SHP77 treated with DMSO at 0.1 percent for 48 hours (cell line): ENCODE measurements around the gene CFAP61.
"Not testable (repeated sequence)": the region's sequence is repeated elsewhere in the genome, so short reads cannot be mapped to it uniquely, and the experiment has no call there.

ENCODE experiments used
- DNase-seq: peaks from one replicate; lab custom pipeline; 2025; lab: John Stamatoyannopoulos, UW

CFAP61 gene

DNA sequence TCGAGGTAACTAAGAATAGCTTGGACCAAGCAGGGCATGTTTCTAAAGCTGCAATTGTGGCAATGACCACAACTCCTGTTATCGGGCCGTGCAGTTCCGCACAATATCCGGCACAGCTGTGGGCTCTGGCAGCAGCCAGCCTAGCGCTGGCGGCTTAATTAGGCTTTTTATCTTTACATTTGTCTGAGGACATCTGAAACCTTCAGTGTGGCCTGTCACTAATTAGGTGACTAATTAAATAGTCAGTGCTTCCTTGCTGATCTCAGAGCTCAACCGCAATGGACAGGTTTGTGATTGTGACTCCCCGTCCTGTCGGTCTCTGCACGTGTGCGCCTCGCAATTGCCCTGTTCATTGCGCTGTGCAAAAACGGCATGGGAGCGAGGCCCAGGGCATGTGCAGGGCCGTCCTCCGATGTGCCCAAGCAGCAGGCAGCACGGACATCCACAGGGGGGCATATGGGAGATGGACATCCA, 180.7 kb downstream of the CFAP61 start:
- no peak for DNase-seq

DNA sequence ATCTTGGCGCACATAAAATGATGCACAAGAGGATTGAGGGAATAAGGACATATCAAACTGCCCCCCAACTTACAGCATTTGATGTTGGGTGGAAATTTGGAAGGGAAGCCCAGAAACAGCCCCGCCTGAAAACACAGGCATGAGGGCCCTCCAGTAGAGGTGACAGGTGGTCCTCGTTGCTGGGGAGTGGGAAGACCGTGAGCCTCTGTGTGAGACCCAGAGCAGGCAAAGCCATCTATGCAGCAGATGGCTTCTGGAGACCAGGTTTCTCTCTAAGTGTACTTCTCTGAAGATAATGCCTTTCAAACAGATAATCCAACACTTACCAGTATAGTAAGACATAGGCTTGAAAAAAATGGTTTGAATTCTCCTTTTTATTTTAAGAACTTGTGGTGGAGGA, 183.3 kb downstream of the CFAP61 start:
- peak; percentile 57 for DNase-seq

DNA sequence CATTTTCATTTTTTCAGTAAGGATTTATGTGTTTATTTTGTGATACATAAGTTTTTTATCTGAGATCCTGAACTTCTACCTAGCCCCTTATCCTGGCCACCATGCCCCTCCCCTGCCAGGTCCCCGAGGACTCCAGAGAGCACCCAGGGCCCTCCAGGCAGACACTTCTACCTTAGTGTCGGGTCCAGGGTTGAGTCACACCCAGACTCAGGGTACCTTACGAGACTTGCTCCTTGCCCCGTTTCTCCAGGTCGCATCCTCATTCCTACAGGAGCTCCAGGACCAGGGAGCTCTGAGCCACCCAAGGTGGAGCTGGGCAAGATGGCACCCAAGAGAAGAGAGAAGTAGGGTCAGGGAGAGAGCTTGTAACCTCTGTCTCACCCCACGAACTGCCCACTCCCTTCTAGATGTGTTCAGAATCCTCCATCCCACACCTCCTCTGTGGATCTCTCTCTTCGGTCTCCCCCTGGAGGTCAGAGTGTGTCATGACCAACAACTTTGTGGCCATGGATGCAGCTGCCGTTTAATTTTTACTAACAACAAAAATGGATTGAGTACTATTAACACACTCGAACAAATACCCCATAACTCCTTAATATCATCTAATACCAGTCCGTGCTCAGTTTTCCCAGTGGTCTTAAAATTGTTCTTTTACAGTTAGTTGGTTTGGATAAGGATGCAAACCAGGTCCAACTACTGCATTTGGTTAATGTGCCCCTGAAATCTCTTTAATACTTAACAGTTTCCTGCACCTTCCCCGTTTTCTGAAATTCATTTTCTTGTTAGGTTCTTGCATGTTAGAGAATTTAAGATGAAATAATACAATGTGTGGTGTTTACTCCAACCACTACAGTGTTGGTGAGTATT, 185.0 kb downstream of the CFAP61 start:
- no peak for DNase-seq

DNA sequence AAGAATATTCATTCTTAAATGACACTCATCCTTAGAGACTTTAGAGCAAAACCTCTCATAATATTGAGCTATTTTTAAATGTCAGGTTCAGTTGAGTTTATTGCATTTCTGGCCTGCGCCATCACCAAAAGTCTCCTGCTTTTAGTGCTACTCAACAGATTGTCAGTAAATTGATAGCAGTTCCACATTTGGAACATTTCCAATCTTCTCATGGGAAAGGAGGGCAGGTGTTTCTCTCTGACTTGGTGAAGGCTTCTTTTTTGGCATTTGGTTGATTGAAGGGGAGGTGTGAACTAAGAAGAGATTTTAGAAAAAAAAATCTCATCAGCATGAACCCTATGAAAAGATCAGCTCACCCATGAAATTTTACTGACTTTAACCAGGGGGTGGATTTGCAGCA, 189.6 kb downstream of the CFAP61 start:
- DNase-seq: peak; percentile 37

DNA sequence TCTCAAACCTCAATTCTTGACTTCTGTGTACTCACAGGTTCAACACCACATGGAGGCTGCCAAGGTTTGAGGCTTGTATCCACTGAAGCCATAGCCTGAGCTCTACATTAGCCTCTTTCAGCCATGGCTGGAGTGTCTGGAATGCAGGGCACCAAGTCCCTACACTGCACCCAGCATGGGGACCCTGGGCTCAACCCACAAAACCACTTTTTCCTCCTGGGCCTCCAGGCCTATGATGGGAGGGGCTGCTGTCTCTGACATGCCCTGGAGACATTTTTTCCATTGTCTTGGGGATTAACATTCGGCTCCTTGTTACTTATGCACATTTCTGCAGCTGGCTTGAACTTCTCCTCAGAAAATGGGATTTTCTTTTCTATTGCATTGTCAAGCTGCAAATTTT, 192.1 kb downstream of the CFAP61 start:
- DNase-seq: not testable (repeated sequence)

DNA sequence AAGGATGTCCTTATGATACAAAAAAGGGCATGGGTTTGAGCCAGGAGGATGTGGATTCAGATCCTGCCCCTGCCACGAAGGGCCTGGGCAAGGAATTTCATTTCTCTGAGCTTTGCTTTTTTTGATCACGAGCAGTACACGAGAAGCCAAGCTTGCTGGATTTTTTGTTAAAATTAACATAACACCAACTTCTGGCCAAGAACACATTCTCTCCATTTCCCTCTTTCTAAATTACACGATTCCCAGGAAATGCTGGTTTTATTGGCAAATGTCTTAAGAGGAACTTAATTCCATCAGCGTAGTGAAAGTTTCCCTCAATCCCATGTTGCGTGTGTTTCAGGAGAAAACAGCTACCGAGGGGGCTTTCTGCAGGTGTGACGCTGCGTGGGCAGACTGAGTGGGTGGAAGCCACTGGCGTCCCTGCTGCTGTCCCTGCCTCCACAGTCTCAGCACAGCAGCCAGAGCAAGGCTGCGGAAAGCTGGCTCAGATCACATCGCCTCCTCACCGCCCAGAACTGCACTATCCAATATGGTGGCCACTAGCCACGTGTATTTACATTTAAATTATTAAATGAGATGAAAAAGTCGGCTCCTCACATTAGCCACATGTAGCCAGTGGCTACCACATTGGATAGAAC, 194.8 kb downstream of the CFAP61 start:
- no peak for DNase-seq

DNA sequence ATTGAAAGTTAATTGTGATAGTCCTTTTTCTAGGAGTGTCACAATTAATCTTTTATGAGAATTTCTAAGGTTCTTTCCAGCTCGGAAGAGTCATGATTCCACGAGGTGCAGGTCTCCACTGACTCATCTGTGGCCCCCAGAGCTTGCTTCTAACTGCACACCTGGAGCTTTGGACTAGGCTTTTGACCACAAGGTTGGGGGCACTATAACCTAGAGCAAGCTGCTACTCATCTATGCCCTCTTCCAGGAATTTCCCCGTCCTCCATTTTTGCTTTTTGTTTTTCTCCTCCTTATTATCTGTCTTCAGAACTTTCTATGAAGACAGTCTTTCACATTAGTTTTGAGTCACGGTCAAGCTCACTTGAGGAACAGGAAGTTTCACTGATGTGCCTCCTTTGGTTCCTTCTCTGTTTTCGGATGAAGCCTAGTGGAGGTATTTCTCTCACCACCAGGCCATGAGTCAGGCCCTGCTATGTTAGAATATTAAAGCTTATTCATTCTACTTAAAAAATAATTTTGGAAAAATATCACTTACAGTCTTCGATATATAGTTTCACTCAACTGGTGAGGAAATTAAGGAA, 196.4 kb downstream of the CFAP61 start:
- DNase-seq: no peak

DNA sequence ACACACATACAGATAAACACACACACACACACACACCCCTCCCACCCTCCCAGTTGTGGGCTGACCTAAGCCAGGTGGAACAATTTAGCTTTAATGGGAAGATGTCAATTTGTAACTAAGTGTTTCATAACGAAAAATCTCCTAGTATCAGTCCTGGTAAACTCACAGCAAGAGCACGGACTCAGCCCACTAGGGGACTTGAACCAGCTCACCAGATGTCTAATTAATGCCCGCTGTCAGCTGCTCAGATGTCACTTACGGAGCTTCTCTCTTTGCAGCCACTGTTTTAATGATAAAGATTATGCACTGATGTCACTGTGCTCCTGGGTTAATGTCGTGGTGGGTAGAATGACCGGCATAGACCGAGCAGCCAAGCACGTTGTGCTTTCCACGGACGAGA, 199.0 kb downstream of the CFAP61 start:
- no peak for DNase-seq

DNA sequence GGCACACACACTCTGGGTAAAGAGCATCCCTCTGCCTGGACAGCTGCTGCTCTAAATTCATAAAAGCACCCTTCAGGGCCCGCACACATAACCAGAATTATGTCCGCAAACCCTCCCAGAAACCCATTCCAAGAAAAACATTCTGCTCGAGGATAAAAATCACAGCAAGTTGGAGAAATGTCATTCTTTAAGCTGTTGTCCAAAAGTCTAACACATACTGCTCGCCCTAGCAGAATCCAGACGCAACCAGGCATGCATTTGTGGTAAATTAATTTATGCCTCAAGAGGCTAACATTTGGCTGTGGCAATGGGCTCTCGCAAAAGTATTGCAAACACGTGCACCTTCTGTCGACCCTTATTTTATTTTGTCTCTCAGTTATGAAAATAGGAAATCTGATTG, 199.5 kb downstream of the CFAP61 start:
- DNase-seq: no peak

DNA sequence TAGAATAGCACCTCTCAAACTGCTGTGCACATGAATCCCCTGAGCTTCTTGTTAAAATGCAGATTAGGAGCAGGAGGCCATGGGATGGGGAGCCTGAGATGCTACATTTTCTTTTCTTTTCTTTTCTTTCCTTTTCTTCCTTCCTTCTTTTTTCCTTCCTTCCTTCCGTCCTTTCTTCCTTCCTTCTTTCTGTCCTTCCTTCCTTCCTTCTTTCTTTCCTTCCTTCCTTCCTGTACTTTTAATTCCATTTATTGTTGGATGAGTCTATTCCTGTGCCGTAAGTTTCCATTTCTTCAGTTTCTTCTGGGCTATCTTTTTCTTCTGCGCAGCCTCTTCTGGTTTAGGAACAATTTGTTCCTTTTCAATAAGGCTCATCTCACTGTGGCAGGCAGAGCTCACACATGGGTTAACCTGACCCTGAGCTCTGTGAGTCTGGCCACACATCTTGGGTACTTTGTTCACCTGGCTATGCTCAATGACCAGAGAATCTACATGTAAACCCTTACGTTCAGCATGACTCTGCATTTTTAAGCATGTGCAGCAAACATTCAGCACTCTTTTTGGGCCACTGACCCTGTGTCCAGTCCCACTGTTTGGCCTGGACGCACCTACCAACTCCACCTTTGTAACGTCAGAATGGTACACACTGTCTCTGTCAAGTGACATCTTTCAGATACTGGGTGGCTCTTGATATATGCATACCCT, 200.9 kb downstream of the CFAP61 start:
- no peak for DNase-seq

DNA sequence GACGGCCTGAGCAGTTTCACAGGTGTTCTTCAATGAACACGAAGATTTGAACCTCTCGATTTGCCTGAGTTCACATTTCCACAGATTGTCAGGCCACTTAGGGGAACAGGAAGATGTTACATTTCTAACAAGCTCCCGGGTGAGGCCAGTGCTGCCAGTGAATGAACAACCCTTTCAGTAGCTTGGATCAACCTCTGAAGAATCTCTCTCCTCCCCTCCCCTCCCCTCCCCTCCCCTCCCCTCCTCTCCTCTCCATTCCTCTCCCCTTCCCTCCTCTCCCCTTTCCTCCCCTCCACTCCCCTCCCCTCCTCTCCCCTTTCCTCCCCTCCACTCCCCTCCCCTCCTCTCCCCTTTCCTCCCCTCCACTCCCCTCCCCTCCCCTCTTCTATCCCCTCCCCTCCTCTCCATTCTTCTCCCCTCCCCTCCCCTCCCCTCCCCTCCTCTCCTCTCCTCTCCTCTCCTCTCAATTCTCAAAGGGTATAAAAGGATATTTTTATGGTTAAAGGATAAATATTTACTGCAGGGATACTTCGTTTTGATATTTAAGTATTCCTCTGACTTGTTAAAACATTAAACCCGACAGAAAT, 201.5 kb downstream of the CFAP61 start:
- no peak for DNase-seq

DNA sequence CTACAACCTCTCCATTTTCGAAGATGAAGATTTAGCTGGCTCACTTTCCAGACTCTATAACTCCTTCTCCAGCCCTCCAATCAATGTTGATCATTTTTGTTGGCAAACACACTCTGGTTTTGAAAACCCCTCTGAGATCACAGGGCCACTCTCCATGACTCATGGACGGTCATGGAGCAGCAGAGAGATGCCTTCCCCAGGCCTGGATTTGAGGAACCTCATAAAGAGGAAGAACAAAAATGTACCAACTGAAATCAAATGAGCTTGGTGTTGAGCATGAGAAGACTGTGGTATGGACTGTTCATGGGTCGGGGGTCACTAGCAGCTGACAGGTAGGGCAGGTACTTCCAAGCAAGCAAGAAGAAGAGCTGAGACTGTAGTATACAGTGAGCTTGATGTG, 202.8 kb downstream of the CFAP61 start:
- no peak for DNase-seq

DNA sequence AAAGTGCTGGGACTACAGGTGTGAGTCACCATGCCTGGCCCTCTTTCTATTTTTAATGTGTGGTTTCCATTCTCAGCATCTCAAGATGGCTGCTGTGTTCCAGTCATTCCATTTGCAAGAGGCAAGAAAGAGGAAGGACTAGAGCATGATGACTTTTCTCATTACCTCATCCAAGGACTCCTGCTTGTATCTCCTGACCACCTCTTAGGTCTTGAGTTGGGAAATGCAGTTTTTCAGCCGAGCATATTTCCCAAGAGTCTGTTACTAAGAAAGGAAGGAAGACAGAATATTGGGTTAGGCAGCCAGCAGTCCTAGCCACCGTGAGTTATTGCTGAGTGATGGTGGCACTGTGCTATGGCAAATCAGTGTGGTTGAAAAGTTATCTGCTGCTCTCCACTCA, 207.2 kb downstream of the CFAP61 start:
- no peak for DNase-seq

DNA sequence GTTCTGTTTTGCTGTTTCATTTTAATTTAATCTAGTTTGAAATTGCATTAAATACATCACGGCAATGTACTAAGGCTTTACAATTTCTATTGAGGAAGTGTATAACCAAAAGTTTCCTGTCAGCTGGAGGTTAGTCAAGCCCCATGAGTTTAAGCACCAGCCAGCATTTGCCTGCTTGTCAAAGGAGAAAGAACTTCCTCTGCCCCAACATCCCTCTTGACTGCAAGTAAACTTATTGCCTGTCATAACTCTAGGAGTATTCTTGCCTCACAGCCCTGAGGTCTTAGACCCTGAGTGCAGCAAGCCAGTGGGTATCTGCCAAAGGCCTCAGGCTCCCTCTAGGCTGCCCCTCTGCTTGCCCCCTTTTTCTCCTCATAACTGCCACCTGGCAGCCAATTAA, 208.8 kb downstream of the CFAP61 start:
- no peak for DNase-seq

DNA sequence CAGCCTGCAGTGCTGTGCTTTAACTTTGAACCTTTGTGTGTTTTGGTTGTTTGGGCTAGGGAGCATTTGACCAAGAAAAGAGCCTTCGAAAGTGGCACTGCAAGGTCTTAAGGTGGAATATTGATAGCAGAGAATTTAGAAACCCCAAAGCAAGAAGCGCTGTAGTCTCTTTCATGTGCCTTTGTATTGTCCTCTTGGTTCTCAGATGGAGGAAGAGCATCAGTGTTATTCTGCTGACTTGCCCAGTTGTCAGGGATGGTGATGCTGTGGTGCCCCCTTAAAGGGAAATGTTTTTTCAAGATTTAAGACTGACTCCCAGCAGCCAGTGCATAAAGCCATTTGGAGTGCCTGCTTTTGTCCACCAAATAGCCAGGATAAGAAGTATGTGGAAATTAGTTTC, 212.9 kb downstream of the CFAP61 start:
- no peak for DNase-seq

DNA sequence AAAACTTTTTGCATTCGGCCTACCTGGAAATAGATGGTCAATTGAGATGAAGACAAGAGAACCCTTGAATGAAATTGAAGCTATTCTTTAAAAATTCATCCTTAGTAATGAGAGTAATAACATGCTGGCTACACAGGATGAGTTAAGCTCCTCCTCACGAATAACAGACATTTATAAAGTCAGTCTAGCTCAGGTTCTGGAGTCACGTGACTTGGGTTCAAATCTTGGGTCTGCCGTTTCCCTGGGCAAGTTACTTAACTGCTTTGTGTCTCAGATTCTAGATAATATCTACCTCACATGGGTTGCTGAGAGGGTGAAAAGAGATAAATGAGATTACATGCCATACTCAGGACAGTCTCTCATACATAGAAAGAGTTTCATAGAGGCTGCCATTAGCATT, 214.2 kb downstream of the CFAP61 start:
- DNase-seq: no peak

DNA sequence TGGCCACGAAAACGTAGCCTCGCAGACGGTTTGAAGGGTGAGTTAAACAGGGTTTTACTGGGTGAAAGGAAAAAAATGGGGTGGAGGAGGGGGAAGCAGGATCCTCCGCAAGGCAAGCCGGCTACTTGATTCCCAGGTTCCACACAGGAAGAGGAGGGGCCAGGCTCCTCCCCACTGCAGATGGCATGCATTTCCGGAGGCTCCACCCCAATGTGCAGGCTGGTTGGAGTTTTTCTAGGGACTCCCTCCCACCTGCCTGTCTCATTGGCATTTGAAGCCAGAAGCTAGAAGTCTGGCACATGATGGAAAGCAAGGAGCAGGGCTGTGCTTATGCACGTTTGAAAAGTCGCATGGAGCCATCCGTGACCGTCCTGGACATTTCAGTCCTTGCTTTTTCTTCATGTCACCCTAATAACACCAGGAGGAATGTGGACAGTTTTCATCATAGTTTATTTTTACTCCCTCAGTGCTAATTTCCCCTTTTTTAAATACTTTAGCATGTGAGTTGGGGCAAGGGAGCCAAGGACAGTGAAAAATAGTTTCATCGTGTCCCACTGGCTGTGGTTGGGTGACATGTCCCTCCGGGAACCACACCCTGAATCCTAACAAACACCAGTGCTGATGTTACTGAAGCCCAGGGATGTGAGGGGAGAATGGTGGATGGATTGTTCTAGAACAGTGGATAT, 215.5 kb downstream of the CFAP61 start:
- DNase-seq: peak; percentile 99

DNA sequence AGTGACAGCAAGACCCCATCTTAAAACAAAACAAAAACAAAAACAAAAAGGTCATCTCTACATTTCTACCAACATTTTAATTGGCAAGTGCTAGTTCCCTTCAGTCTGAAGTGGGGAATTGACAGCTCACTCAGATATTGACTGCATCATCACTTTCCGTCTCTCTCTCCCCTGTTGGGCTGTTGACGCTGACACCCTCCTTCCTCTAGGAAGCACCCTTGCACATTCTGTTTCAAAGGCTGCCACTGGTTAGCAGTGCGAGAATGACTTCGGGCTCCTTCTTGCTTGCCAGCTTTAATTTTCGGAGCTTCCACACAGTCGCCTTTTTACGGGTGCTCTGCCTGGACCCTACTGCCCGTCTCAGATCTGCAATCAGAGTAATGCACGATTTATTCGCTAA, 218.9 kb downstream of the CFAP61 start:
- DNase-seq: no peak

DNA sequence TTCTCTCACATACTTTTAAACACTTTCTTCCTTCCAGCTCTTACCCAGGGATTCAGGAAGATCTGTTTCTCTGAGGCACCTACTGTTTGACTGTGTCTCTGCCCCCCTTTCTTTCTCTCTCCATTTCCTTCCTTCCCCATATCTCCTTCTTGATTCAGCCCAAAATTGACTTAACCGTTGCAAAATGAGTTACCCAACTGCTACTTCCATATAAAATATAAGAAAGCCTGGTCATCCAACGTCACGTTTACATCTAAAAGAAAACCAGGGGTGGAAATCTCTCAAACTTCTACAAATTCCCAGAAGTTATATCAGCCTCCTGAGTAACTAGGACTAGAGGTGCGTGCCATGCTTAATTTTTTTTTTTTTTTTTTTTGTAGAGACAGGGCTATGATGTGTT, 220.4 kb downstream of the CFAP61 start:
- DNase-seq: no peak

DNA sequence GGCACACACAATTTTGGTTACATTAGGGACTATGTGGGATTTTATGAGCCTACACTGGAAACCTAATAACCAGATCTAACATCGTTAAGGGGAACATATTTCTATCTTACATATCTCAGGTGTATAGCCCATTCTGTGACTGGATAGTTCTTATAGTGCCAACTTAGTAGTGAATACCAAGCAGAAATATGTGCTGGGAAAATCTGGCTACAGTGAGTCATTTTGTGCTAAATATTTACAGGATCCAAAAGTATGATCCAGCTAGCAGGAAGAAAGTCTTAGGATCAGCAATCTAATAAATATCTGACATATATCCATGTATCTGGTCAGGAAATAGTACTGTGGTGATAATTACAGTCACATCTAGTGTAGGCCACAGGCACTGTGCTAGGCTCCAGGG, 221.0 kb downstream of the CFAP61 start:
- no peak for DNase-seq

DNA sequence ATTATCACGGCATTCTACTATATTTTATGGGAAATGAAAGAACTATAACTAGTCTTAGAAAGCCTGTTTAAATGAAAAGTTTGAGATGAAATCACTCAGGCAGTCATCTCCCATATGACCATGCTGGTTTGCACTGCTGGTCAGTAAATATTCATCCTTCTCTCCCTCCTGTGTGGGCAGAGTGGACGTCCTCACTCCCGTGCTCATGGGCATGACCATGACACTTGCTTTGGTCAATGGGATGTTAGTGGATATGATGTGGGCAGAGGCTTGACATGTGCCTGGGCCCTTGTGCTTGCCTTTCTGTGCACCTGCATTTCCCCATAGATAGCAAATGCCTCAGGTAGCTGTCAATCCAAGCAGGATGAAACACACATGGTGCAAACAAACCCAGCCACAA, 222.5 kb downstream of the CFAP61 start:
- DNase-seq: no peak

DNA sequence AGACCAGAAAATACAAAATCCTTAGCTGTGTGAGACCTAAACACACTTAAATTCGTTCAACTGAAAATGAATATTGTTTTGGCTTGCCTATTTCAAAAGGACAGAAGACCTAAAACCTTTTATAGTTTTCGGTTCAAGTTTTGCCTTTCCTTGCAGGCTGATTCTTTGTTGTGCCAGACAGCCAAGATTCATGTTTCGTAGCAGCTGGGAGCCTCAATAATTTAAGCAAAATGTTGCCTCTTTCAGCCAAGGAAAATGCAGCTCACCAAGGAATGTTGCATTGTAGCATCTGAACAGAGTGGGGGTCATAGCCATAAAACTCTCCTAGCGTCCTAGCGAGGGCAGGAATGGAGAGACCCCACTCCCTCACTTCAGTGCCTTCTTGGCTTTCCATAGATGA, 223.3 kb downstream of the CFAP61 start:
- DNase-seq: no peak
